COLO668 (cell line): Measurements from ENCODE around the gene PSD2.

ENCODE experiments used
- DNase-seq: peaks from one replicate; lab custom pipeline; 2025; ENCODE audit not compliant: unreplicated experiment; lab: John Stamatoyannopoulos, UW

PSD2 gene

DNA sequence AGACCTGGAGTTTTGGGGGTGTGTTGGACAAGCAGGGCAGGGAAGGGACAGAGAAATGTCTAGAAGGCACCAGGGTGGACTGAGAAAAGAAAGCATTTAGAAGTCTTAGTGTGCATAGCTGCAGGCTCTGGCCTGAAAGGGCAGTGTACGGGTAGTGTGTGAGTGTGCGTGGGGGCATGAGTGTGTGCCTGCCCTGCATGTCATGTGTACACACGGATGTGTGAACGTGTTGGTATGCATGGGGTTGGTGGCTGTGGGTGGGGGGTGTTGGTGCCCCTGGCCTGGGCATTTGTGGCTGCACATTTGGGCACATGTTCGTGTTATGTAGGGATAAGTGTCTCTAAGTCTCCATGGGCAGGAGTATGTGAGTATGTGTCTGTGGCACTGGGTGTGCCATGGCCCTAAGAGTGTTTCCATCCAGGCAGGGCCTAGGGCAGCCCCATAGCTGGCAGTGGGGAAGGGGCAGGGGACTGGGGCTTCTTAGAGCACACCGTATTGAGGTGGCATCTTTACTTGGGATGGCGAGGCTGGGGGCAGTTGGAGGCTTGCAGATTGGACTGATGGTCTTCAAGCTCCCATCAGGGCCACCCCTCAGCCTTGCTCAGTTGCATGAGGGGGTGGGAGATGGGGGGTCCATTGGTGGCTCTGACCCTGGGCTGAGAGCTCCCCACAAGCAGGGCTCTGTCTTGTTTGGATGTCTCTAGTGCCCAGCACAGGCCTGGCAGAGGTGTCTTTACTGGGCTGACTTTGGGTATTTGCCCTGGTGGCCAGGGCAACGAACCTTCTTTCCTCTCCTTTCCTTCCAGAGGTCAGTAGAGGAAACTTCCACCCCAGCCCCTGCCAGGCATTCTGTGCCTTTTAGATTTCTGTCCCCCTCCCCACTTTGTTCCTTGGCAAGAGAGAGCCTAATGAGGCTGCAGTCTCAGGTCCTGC, 15.0 kb downstream of the PSD2 start:
- no peak for DNase-seq

DNA sequence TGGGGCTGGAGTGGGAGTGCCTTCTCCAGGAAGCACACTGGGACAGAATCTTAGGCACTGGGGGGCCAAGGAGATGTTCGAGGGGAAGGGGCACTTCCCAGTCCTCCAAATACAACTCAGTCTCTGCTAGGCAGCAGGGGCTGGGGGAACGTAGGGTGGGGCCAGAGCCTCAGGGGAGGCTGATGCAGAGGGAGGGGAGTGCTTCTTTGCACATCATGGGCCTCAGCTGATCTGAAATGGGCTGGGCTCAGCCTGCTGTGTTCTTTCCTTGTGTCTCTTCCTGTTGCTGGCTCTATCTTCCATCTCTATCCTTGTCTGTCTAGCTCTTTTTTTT, 15.6 kb downstream of the PSD2 start:
- no peak for DNase-seq

DNA sequence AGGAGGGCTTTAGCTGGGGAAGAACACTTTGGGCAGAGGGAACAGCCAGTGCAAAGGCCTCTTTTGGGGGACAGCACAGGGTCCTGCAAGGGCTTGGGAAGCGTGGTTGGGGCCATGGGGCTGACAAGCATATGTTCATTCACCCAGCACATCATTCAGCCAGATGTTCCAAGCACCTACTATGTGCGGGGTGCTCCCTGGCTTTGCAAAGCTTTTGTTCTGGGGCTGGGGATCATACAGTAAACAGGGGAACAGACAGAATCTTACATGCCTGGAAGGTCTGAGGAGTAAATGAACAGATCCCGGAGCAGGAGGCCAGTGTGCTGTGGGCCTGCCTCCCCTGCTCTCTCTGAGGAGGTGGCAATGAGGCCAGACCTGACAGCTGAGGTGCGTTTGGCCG, 16.7 kb downstream of the PSD2 start:
- no peak for DNase-seq

DNA sequence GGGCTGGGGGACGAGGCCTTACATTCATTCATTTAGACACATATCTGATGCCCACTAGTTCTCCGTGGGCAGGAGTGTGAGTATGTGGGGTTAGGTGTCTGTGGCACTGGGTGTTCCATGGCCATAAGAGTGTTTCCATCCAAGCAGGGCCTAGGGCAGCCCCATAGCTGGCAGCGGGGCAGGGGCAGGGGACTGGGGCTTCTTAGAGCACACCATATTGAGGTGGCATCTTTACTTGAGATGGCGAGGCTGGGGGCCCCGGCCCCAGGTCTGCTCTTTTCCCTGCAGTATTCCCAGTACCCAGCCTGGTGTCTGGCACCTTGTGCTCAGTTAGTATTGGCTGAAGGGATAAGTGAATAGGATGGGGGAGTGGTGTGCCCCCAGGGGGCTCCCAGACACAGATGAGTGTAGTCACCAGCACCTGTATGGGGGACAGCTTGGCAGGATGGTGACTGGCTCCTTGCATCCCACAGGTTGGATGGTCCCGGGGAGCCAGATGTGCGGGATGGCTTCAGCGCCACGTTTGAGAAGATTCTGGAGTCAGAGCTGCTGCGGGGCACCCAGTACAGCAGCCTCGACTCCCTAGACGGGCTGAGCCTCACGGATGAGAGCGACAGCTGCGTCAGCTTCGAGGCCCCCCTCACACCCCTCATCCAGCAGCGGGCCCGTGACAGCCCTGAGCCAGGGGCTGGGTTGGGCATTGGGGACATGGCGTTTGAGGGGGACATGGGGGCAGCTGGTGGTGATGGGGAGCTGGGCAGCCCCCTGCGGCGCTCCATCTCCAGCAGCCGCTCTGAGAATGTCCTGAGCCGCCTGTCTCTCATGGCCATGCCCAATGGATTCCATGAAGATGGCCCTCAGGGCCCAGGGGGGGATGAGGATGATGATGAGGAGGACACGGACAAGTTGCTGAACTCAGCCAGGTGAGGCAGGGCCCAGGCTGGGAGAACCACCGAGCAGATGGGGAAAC, 17.5 kb downstream of the PSD2 start:
- no peak for DNase-seq

DNA sequence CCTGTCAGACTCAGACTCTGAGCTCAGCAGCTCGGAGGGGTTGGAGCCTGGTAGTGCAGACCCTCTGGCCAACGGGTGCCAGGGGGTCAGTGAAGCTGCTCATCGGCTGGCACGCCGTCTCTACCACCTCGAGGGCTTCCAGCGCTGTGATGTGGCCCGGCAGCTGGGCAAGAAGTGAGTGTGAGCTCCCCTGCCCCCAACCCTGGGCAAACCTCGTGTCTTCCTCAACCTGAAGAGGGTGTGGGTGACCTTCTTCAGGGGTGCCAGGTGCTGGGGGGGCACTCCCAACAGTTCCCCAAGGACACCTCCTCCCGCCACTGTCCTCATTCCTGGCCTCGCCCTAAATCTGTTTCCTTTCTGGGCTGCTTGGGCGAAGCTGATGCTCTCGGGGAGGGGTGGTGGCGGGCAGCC, 18.6 kb downstream of the PSD2 start:
- DNase-seq, result no peak

DNA sequence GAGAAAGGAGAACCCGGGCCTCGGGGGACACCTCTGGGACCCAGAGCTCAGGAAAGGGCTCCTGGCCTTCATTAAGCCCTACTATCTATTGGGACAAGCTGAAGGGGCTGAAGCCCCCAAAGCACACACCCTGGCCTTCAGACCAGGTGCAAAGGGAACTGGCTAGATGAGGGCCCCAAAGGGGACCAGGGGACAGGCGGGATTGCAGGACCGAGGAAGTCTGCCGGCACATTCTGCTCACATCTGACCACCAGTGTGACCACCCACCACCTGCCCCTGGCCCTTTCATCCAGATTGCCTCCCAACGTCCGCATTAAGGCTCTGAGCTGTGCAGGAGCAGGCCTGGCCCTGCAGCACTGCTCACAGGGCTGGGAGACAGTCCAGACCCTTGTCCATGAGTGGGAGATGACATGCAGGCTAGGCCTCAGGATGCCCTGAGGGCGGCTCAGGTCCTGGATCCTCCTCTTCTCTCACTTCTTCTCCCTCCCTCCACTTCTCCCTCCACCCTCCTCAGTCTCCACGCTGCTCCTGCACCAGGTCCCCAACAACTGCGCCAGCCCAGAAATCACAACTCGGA, 19.2 kb downstream of the PSD2 start:
- no peak for DNase-seq

DNA sequence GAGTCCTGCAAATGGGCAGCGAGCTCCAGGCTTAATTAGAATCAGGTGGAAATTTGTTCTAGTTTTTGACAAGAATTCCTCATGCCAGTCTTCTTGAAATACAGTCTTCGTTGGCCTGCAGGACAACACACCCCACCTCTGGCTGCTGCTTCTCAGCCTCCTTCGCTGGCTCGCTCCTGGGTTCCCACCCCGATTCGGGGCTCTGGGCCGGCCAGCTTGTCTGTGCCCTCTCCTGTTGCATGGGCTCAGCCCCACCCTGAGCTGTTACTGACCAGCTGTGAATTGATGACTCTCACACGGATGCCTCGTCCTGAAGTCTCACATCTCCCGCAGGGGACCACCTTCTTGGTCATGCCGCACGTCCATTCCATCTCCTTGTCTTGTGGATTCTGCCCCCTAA, 21.0 kb downstream of the PSD2 start:
- no peak for DNase-seq

DNA sequence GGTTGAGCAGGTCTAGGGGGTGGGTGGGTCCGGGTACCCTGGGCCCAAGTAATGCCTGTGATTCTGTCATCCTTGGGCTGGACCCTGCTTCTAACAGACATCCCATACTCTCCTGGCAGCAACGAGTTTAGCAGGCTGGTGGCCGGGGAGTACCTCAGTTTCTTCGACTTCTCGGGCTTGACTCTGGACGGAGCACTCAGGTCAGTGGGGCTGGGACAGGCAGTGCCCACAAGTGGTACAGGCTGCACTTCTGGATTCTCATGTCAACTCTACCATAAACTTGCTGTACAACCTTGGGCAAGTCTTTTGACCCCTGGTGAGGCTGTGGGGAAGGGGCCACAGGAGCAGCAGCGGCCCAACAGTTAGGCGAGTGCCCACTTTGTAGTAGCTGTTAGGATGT, 21.8 kb downstream of the PSD2 start:
- DNase-seq, result no peak

DNA sequence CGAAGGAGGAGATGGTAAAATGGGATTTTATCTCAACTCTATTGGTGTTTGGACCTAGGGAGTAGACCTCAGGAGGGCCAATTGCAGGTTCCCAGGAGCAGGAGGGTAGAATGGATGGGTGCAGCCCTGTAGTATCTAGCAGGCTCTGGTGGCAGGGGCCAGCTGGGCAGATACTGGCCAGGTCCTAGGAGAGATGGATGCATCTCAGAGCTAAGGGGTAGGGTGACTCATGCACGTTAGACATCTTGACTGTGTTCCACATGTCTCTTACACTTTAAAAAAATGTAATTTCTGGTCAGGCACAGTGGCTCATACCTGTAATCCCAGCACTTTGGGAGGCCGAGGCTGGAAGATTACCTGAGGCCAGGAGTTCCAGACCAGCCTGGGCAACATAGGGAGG, 22.4 kb downstream of the PSD2 start:
- no peak for DNase-seq

DNA sequence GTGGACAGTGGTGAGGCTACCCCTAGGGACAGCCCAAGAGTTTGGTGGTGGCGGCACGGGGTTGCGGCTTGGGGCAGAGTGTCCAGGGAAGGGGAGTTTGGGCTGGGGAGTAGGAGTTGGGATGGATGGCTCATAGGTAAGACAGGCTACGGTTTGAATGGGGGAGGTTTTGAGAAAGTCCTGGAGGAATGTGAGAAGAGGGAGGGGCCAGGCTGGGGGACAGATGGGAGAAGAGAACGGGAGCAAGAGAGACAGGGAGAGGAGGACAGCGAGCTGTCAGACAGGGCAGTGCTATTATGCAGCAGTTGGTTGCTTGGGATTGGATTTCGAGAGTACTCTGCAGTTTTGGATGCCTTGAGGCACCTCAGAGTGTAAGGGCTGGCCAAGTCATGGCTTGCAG, 24.5 kb downstream of the PSD2 start:
- DNase-seq, result no peak

DNA sequence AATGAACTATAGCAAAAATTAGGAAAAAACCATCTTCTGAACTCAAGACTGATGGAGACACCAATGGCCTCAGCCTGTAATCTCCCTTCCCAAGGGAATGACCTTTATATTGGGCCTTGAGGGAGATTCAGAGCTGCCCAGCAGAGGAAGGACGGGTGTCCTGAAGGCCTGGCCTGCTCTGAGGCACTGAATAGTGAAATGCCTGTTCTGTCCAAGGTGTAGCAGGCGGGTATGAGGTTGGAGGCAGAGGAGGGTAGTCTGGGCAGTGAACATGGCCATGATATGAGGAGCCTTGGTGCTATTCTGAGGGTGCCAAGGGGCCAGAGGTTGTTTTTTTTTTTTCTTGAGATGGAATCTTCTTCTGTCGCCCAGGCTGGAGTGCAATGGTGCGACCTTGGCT, 25.0 kb downstream of the PSD2 start:
- DNase-seq, result no peak

DNA sequence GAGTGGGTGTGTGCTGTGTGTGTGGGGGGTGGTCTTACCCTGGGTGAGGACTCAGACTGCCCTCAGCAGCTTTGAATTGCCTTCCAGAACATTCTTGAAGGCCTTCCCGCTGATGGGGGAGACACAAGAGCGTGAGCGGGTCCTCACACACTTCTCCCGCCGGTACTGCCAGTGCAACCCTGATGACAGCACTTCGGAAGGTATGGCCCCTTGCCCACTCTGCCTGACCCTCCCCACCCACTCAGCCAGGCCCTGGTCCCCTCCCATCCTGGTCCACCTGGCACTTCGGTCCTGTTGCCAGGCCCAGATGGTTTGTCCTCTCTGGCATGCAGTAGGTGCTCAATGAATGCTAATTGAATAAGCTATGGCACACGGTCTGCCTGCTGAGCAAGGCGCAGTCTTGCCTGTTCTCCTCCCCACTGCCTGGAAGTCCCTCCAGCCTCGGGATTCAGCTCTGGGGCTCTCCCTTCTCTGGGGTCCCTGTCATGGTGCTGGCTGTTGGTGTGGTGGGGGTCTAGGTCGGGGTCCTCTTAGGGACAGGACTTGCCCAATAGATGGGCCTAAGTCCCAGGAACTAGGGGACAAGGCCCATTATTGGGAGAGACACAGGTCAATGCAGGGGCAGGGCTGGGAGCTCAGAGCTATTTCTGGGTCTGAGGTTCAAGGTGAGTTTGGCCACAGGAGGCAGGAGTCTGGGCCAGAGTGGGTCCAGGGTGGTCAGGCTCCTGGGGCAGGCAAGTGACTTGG, 26.4 kb downstream of the PSD2 start:
- no peak for DNase-seq

DNA sequence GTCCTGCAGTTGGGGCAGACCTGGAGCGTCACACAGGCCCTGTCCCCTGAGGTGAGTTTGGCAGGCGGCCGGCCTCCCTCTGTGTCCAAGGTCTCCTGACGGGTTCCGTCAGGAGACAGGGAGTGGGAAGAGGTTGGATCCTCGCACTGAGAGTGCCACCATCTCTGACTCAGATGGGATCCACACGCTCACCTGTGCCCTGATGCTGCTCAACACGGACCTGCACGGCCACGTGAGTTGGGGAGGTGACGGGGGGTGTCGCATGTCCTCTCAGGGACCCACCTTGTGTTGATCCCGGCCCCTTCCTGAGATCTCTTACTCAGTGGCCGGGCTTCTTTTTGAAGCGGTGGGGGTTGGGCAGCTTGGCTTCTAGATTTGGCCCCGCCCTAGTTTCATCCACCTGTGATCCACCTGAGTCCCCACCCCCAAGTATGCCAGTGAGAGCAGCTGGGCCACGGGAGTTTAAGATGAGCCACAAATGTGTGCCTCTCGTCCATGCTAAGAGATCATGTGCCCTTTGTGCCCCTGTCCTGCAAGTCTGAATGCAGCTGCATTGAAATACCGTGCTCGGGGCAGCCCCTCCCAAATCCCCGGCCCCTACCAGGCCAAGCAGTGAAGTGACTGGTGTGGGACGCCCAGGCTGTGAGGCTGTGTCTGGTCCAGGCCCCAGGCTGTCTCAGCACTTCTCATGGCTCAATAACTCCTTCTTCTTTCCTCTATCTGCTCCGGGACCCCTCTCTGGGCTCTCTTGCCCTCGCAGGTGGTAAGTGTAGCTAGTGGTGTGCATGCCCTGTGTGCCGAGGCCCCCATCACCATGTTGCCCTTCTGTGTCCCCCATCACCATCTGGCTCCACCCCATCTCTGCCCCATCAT, 27.2 kb downstream of the PSD2 start:
- DNase-seq, result no peak

DNA sequence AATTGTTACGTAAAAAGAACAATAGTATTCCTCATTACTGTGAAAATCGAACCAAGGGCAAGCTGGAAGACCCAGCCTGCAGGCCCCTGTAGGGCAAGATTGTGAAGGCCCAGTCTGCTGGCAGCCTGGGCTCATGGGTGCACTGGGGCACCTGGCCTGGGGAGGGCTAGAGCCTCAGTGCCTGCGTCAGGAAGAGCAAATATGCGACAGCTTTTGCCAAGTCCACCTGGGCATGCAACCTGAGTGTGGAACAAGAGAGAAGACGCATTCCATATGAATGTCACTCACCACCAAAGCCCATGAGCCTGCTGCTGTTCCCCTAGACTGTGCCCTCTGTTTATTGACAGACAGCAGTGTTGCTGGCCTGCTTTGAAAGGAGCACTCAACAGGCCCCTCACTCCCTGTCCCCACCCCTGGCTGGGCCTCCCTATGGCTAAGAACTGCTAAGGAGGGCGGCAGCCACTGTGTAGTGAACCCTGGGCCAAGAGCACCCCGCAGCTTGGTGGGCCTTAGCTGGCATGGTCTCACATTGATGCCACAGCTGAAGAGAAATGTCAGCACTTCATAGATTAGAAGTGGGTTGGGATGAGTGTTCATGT, 28.2 kb downstream of the PSD2 start:
- no peak for DNase-seq

DNA sequence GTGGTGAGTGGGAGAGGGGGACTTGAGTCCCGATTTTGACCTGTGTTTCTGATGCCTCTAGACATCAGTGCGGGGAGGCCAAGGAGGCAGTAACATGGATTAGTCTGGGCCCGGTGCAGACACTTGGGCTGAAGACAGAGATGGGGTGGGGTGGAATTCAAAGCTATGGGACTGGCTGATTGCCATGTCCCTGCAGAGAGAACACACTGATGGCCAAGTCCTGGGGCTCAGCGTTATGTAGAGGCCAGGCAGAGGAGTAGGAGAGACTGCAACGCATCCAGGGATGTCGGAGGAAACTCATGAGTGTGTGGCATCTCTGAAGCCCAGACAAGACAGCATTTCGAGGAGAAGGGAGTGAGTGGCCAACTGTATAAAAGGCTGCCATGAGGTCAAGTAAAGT, 30.1 kb downstream of the PSD2 start:
- DNase-seq, result no peak

DNA sequence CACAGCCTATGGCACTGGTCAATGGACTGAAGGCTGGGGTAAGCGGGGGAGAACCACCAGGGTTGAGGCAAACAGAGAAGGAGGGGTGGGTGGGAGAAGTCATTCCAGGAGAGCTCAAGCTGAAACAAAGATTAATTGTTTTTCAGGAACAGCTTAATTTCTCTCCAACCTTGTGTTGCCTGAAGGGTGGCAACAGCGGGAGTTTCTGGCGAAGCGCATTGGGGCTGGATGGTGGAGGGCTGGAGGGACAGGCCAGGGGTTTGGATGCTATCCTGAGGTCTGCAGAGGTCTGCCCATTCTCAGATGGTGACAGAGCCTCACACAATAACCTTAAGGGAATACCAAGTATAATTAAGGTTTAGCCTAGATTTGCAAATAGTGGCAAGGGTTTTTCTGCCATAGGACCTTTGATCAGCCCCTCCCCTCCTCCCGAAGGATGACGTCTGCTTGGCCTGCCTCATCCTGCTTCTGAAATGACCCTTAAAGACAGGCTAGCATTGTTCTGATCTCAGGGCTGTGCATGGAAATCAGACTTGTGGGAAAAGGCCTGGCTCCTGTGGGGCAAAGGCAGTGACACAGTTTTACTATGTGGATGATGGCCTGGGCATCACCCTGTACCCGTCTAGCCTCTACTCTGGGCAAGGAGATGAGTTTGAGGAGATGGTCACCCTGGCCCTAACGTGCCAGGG, 32.7 kb downstream of the PSD2 start:
- DNase-seq, result no peak

DNA sequence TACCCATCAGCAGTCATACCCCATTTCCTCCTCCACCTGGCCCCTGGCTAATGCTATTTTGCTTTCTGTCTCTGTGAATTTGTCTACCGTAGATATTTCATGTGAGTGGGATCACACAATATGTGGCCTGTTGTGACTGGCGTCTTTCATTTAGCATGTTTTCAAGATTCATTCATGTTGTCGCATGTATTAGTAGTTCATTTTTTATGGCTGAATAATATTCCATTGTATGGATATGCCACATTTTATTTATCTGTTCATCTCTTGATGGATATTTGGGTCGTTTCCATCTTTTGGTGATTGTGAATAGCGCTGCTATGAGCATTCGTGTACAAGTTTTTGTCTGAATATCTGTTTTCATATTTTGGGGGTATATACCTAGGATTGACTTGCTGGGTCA, 33.9 kb downstream of the PSD2 start:
- DNase-seq, result no peak

DNA sequence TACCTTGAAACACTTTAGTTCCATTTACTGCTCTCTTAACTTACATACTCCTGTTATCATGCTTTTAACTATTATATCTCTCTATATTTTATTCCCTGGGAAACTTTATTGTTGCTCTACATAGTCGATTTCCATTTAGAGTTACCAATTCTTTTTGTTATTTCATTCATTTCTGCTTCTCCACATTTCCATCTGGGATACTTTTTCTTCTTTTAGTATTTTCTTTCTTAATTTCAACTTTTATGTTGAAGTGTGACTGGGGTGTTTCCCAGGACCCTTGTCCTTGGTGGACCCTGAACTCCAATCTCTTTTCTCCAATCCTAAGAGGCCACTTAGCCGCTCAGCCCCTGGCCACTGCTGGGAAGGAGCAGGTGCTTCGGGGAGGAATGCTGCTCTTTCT, 36.0 kb downstream of the PSD2 start:
- DNase-seq, result no peak

DNA sequence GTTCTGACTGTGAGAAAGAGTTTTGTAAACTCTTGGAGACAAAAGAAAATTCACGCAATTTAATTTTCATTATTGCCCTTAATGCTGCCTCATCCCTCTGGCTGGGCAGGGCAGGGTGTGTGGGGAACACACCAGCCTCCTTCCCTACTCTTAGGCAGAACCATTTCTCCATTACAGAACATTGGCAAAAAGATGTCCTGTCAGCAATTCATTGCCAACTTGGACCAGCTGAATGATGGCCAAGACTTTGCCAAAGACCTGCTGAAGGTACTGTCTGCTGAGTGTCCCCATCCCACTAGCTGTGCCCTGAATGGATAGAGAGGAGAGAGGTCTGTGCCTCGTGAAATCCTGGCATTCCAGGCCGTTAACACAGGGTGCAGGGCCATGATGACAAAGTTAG, 37.9 kb downstream of the PSD2 start:
- no peak for DNase-seq
